ENCODE results near the gene CNTNAP5.

The CNTNAP5 gene

GRCh38 chr2:124796647-124797046, 771.6 kb downstream of the CNTNAP5 start:
- TF ChIP-seq, protein P1, sequence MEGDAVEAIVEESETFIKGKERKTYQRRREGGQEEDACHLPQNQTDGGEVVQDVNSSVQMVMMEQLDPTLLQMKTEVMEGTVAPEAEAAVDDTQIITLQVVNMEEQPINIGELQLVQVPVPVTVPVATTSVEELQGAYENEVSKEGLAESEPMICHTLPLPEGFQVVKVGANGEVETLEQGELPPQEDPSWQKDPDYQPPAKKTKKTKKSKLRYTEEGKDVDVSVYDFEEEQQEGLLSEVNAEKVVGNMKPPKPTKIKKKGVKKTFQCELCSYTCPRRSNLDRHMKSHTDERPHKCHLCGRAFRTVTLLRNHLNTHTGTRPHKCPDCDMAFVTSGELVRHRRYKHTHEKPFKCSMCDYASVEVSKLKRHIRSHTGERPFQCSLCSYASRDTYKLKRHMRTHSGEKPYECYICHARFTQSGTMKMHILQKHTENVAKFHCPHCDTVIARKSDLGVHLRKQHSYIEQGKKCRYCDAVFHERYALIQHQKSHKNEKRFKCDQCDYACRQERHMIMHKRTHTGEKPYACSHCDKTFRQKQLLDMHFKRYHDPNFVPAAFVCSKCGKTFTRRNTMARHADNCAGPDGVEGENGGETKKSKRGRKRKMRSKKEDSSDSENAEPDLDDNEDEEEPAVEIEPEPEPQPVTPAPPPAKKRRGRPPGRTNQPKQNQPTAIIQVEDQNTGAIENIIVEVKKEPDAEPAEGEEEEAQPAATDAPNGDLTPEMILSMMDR (IDR thresholded peaks at IDR 0.05; ENCODE audit: low read length) = no peak
- no peak for TF ChIP-seq EZH2phosphoT487 (IDR thresholded peaks at IDR 0.05; ENCODE audit: low read length)
- no peak for TF ChIP-seq EZH2 (optimal IDR thresholded peaks at IDR 0.05; ENCODE audit: low read depth, low read length)
- no peak overlapping the region for H3K4me3 ChIP-seq (ENCODE audit: low read length)
- no peak for DNase-seq

DNA sequence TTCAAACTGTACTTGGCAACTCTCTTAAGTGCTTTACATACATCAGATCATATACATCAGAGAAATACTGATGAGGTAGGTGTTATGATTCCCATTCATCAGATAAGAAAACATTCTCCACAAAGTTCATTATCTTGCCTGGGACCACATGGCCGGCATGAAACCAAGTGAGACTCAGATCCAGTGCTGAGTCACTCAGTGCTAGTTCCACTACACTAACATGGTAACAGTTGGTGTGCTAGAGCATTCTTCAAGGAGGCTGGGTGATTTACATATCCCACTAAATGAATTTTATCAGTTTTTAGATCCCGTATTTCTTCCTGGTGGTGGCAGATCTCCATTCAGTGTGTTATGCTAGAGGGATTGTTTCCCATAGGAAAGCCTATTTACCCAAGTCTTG, 772.0 kb downstream of the CNTNAP5 start:
- no peaks in the 10 kb centered on the region for H3K9me3 ChIP-seq (replicated peaks; ENCODE audit: insufficient read depth, low read length)
- no peaks in the 10 kb centered on the region for H3K9me2 ChIP-seq (replicated peaks; ENCODE audit: insufficient read depth, low read length)
- H3K4me3 ChIP-seq (ENCODE audit: low read length) = no peak overlapping the region
- no peaks in the 10 kb centered on the region for H3K79me2 ChIP-seq (ENCODE audit: low read length)
- H3K27me3 ChIP-seq (replicated peaks; ENCODE audit: insufficient read depth, low read length) = no peaks in the 10 kb centered on the region
- DNase-seq = no peak
- H2AFZ ChIP-seq (ENCODE audit: low read length) = no peak overlapping the region
- H3K9ac ChIP-seq (ENCODE audit: low read length) = no peak overlapping the region
- no peak overlapping the region for H3K27ac ChIP-seq (ENCODE audit: low read length)
- no peak overlapping the region for H3K4me2 ChIP-seq (ENCODE audit: low read depth, low read length)
- no peak for TF ChIP-seq EZH2 (optimal IDR thresholded peaks at IDR 0.05; ENCODE audit: low read depth, low read length)
- TF ChIP-seq, protein P1 (IDR thresholded peaks at IDR 0.05; ENCODE audit: low read length) = no peak
- TF ChIP-seq EZH2phosphoT487 (IDR thresholded peaks at IDR 0.05; ENCODE audit: low read length) = no peak
- H3K4me1 ChIP-seq (ENCODE audit: low read length) = no peaks in the 10 kb centered on the region
- no peaks in the 10 kb centered on the region for H4K20me1 ChIP-seq (ENCODE audit: insufficient read depth, low read length)
- no peaks in the 10 kb centered on the region for H3F3A ChIP-seq (ENCODE audit: insufficient read depth, low read length)
- H3K36me3 ChIP-seq (replicated peaks; ENCODE audit: insufficient read depth, low read length) = no peaks in the 10 kb centered on the region

More at GRCh38 chr2:124796647-124797046, 771.6 kb downstream of the CNTNAP5 start:
- Histone ChIP-seq H3K9me2 (replicated peaks; ENCODE audit: insufficient read depth, low read length) (no peaks in the 10 kb centered on the region), H3K4me1 (ENCODE audit: low read length) (no peaks in the 10 kb centered on the region), H3F3A (ENCODE audit: insufficient read depth, low read length) (no peaks in the 10 kb centered on the region), H3K27ac (ENCODE audit: low read length) (no peak overlapping the region), H4K20me1 (ENCODE audit: insufficient read depth, low read length) (no peaks in the 10 kb centered on the region), H3K27me3 (replicated peaks; ENCODE audit: insufficient read depth, low read length) (no peaks in the 10 kb centered on the region), H3K36me3 (replicated peaks; ENCODE audit: insufficient read depth, low read length) (no peaks in the 10 kb centered on the region), H2AFZ (ENCODE audit: low read length) (no peak overlapping the region), H3K9ac (ENCODE audit: low read length) (no peak overlapping the region), H3K9me3 (replicated peaks; ENCODE audit: insufficient read depth, low read length) (no peaks in the 10 kb centered on the region), H3K79me2 (ENCODE audit: low read length) (no peaks in the 10 kb centered on the region), H3K4me2 (ENCODE audit: low read depth, low read length) (no peak overlapping the region)

DNA sequence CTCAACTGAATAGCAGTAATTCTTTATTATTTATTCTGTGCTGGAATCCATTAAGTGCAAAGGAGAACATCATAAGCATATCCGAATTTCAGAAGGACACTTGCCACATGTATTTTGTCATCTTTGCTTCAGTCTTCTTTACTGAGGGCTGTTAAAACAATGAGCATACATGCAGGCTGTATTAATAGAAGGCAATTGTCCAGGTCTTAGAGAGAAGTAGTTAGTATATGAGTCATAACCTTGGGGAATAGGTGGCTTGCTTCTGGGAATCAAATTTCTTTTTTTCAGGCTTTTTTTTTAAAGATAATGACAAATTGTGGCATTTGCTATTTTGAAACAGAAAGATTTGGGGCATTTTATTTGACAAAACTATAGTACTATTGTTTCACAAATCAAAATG, 773.5 kb downstream of the CNTNAP5 start:
- Histone ChIP-seq H2AFZ (ENCODE audit: low read length) (no peak overlapping the region), H3K4me3 (ENCODE audit: low read length) (no peak overlapping the region), H3K9me2 (replicated peaks; ENCODE audit: insufficient read depth, low read length) (no peaks in the 10 kb centered on the region), H3K36me3 (replicated peaks; ENCODE audit: insufficient read depth, low read length) (no peaks in the 10 kb centered on the region), H3F3A (ENCODE audit: insufficient read depth, low read length) (no peaks in the 10 kb centered on the region), H3K4me1 (ENCODE audit: low read length) (no peaks in the 10 kb centered on the region), H3K27ac (ENCODE audit: low read length) (no peak overlapping the region), H3K9ac (ENCODE audit: low read length) (no peak overlapping the region), H3K9me3 (replicated peaks; ENCODE audit: insufficient read depth, low read length) (no peaks in the 10 kb centered on the region), H4K20me1 (ENCODE audit: insufficient read depth, low read length) (no peaks in the 10 kb centered on the region), H3K27me3 (replicated peaks; ENCODE audit: insufficient read depth, low read length) (no peaks in the 10 kb centered on the region), H3K4me2 (ENCODE audit: low read depth, low read length) (no peak overlapping the region), H3K79me2 (ENCODE audit: low read length) (no peaks in the 10 kb centered on the region)
- TF ChIP-seq EZH2phosphoT487 (IDR thresholded peaks at IDR 0.05; ENCODE audit: low read length) (no peak), EZH2 (optimal IDR thresholded peaks at IDR 0.05; ENCODE audit: low read depth, low read length) (no peak)
- TF ChIP-seq, protein P1 (IDR thresholded peaks at IDR 0.05; ENCODE audit: low read length) = no peak
- DNase-seq = no peak

Measured in MM.1S (cell line).